NCI-H187 treated with DMSO at 0.1 percent for 48 hours (cell line): ENCODE data around the gene LEKR1.

ENCODE experiments used
- DNase-seq: peaks from one replicate; lab custom pipeline; 2025; lab: John Stamatoyannopoulos, UW

LEKR1 gene

DNA sequence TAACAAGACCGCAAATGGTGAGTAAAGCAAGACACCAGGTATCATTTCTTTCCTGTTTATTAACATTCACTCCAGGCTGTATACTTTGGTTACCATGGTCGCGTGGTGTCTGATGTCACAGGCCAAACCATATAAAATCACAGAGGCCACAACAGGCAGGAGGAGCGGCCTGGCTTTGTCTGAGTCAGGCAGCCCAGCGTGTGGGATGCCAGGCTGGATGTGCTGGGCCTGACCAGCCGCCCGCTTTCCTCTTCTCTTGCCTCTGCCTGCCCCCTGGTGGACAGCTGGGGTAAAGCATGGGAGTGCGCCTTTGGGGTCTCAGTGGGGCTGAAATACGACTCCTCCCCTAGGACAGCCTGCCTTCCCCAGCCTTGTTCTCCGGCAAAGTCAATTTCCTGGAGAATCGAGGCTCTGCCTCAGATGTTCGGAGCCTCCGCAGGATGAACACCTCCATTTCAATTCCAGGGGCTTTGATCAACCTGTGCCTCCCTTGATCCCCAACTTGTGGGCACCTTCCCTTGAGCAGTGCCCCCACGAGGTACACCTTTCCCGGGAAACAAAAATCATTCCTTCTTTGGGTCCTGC, 255.6 kb downstream of the LEKR1 start:
- DNase-seq: no peak

DNA sequence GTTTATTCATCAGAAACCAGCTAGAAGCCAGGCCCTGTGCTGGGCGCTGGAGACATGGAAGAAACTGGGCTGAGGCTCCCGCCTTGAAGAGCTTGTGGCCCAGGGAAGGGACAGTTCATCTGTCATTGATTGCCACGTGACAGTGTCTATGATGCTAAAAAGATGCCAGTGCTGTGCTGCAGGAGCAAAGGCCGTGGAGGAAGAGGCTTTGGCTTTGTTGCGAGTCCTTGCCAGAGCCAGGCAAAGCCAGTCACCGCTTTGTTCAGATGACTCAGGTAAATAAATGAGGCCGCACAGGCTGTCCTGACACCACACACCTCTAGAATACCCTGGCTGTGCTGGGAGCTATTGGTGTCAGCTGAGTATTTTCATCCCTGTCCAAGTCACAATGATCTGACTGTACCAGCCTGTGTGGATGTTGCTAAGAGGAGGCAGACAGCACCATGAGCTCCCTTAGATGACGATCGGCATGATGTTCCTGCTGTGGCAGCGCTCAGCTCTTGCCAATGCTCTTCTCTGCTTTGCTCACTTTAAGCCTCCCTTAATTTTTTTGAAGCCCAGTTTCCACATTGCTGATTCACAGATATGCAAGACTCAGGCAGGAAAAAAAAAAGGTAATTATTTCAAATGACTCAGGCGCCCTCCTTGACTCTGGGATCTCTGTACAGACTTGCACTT, 256.3 kb downstream of the LEKR1 start:
- no peak for DNase-seq

DNA sequence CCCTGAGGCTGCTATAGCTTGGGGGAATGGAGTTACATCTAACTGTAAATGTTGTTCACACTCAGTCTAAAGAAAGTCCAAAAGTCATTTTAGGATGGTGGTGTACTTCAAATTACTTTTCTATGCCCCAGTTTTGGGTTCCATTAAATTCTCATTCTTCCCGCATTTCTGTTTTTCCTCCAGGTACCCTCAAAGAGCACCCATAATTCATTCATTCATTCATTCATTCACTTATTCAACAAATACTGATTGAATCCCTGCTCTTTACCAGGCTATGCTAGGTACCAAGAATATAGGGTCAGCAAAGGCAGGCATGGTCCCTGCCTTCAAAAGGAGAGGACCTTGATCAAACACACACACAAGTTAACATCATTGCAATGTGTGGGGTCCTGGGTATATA, 257.7 kb downstream of the LEKR1 start:
- DNase-seq: no peak

DNA sequence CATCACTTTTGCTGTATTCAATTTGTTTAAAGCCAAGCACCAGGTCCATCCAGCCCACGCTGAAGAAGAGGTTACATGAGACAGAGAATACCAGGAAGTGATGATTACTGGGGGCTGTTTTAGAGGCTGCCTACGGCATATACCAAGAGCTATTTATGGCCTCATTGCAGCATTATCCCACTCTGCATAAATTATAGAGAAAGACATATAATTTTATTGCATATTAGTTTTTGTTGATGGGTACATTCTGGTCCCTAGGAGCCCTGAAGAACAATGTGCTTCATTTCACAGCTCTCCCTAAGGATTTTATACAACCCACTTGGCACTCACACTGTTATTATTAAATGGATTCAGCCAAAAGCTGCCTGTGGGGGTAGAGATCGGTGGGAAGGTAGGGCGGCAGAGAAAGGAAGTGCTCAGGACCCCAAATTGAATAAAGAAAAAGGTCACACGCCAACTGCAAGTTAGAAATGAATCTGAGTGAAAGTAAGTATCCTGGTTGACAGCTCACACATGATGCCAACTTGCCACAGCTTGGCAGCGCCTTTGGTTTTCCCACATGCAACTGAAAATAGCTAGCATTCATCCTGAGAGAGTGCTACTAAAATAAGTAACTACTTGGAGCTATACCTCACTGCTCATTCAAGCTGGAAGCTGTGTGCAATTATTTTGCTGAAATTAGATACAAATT, 260.1 kb downstream of the LEKR1 start:
- no peak for DNase-seq

DNA sequence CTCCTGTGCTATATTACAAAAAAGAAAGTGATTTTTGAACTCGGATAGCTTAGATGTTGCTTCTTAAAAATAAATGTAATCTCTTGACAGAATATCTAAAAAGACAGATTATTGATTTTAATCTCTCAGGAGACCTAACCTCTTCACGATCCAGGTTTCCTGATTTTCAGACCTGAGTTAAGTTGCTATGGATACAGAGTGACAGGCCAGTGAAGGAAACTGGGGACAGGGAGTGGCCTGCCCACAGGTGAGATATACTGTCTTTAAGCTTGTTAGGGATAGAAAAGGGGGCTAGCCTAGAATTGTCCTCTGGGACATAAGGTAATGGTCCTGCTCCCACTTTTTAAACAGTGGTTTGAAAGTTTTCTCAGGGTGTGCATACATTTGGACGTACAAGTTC, 260.6 kb downstream of the LEKR1 start:
- DNase-seq: no peak

DNA sequence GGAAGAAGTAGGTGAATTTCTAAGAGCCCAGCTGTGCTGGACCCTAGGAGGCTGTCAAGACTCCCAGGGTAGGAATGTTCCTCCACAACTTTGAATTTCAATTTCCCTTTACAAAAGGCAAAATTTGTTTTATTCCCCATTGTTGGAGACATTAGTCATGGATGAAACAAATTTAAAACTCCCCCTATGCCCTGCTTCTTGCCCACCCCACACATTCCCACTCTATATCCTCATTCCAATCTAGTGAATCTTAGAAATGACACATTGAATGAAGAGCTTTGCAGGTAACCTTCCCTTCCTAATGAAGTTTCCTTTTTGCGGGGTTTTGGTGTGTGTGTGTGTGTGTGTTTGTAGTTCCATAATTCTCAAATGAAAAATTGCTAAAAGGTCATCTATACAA, 261.2 kb downstream of the LEKR1 start:
- no peak for DNase-seq

DNA sequence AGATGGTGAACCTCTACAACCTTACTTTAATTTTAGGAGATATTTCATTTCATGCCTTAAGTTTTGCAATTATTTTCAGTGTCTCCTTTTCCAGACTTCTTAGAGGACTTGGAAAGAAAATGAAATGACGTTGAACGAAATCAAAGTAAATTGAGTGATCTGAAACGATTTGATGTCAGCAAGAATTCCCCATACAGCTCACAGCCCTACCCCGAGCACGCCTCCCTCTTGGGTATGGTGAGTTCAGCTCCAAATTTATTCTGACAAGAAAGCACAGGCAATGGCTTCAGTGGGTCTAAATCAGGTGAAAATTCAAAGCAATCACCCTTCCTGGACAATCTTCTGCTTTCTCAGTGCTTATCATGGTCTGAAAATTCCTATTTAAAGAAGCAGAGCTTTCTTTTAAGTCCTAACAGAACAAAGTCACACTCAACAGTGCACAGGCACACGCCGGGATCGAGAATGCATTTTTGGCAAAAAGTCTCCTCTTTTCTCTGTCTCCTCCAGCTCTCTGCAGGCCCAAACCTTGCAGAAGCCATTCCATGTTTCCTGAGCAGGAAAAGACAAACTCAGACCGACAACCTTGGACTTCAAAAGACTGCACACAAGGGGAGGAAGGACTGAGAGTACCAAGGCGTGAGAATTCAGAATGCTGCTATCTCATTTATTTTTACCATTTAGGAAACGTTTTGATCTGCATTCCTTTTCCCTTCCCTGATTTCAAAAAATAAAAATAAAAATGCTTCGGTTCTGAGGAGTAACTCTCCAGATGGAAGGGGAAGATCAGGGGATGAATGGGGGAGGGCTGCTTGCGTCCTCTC, 261.8 kb downstream of the LEKR1 start:
- no peak for DNase-seq

DNA sequence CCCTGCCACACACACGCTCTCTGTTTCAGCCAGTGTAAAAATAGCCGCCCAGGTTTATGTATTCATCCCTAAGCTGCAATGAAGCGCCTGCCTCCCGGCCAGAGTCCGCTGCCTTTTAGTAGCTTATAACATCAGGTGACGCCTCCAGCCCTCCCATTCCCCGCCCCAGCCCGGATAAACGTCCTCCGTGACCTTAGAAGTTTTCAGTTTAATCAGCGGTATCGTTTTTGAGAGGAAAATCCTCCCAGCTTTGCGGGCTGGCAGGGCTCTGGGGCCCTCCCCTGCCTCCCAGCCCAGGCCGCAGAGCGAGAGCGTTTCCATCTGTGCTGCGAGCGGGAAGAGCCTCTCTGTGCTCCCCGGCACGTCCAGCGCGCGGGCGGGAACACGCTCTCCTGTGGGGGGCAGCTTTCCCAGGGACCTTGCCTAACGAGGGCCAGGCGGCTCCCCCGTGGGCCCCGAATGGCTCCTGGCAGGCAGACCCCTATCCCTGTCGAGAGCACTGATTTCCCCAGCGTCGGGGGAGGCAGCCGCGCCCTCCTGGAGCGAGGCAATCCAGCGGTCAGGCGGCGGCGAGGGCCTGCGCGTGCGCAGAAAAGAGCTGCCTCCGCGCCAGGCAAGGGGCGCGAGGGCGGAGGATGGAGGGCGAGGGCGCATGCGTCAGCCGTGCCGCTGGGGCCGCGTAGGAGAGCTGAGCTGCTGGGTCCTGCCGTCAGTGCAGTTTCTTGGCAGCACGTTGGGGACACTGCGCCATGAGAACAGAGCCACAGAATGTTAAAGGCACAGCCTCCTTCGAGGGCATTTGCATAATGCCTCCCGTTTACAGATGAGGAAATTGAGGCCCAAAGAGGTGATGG, 262.7 kb downstream of the LEKR1 start:
- DNase-seq: no peak

DNA sequence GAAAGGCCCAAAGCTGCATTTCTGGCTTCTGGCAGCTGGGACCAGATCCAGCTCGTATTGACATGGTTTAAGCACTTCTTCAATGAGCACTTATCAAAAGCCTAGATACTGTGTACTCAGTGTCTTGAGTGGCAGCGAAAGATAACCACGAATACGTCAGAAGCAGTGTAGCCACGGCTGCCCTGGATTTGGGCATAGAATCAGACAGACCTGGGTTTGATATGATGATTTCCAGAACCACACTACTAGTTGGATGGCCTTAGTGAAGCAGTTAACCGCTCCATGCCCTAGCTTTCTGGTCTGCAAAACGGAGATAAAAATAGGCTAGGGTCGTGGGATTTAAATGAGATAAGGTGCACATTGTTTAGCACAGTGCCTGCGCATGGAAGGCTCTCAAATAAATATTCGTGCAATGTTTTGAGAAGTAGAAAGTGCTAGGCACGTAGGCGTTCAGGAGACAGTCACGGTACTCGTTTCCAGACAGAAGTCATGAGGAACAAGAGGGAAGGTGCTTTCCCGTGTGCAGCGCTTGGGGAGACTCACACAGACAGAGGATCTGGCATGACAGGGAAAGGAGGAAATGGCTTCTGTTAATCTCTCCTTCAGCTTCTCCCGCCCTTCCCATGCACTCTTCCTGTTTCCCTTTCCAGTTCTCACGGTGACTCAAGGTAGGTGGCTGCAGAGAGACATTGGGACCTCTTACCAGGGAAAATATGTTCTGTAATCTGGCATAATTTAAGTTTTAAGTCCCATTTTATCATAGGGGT, 263.5 kb downstream of the LEKR1 start:
- DNase-seq: no peak

DNA sequence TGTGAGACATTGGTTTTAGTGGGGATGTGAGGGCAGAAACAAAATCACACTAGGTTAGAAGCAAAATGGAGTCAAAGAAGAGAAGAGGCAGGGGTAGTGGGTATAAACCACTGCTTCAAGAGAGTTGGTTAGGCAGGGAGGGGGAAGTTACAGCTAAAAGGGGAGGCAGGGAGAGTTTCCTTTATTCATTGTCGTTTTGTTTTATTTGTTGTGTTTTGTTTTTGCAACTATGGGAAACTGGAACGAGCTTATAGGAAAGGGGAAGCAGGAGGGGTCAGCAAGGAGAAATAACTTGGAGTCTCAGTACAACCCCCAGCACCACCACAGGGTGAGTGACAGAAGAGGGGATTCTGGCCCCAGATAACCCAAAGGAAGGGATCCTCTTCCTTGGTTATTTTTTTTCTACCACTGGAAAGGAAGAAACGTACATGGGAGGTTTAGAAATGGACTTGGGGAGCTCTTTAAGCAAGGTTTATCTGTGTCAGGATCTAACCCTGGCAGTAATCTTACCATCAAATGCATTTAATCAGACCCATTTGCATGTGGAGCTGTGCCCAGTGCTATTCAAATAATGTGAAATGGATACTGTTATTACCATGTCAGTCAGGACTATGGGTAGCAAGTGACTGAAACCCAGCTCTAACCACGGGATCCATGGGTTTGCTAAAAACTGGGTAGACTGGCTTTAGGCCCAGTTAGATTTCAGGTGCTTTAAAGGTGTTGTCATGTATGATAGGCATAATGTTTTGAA, 265.1 kb downstream of the LEKR1 start:
- DNase-seq: no peak

DNA sequence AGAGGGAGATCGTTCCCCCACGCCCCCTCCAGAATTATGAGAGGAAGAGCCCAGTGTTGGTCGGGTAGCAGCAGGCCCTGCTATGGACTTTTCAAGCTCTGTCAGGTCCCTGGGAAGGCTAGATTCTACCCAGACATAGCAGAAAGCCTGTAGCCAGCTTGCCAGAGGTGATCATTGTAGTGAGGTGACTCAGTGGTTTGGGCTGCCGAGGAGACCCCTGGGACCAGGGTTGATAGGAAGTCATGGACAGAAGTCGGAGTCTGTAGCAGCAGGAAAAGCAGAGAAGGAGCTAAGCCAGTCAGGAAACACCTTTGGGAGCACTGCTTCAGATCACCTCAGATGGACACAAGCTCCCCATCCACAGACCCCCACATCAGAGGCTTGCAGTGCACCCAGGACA, 266.1 kb downstream of the LEKR1 start:
- no peak for DNase-seq

DNA sequence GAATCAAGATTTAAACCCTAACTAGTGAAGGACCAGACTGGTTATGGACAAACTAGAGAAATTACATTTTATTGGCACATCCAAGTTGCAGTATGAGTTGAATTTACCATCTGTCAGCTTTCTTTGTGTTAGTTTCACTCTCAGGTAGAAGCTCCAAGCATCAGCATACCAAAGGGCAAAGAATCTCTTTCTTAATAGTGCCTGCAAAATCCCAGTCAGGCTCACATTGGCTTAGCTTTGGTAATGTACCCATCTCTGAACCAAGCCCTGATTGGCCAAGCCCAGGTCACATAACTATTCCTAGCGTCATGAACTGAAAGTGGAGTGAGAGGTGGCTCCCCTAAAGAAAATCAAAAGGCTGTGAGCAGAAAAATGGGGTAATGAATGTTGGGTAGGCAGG, 266.9 kb downstream of the LEKR1 start:
- no peak for DNase-seq

DNA sequence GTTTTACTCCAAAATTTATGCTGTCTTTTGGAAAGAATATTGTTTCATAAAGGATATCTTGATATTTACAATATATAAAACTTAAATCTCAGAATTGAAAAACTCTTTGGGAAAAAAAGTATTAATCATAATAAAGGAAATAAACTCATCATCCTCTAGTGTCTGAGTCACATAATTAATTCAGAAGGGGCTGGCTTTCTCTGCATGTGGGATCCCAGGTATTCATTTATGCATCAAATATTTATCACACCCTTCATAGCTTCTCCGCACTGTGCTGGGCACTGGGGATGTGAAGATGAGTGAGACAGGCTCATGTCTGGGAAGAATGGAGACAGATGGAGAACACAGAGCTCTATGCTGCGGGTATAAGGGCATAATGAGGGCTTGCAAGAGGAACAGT, 268.1 kb downstream of the LEKR1 start:
- DNase-seq: no peak

DNA sequence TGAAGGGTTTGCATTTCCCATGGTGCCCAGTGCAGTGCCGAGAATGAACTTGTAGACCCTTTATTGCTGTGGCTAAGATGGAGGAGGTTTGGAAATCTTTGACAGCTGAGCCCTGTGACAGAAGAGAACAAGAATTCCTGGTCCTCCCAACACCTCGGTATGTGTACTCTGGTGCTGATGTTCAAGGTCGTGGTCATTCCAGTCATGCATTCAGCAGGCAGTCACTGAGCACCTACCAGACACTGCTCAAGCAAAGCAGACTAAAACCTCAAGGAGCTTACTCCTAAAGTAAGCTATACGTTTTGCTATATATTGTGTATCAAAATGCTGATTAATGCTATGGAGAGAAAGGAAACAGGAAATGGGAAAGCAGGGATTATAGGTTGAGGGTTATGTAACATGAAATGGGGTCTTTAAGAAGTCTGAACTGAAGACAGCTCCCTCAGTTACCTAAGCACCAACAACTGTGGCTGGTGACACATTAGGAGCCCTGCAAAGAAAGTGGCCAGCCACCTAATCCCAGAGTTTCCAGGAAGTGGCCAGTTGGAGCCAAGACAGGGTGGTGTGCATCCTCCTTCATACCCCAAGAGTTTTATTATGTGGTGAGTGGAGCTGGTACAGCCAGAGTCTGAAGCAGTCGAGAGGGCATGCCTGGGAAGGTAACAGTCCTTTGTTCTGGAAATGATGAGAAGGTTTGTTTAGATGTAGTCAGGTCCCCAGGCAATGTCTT, 268.8 kb downstream of the LEKR1 start:
- DNase-seq: no peak
